Measurements from ENCODE around the gene USF1.

- TF ChIP-seq CTCF (optimal IDR thresholded peaks at IDR 0.05 in 1 of 3, IDR thresholded peaks at IDR 0.05 in 1 of 3, conservative IDR thresholded peaks at IDR 0.05 in 1 of 3; ENCODE audit: extremely low read depth in 1 of 3, insufficient read depth in 2 of 3, low read length in 3 of 3), result no peak
- no peak for TF ChIP-seq EZH2 (IDR thresholded peaks at IDR 0.05; ENCODE audit: low read length)
Observed at GRCh38 chr1:161013131-161013487, 32.7 kb downstream of the USF1 start.

Measured in keratinocyte (primary cell).